ENCODE measurements around the gene ACADS.

Gene ACADS

GRCh38 chr12:120697344-120697743 is 28.3 kb upstream of the ACADS start:
- Histone ChIP-seq H3K27me3 (ENCODE audit: insufficient read depth, low read depth, severe bottlenecking) (no peaks in the 10 kb centered on the region), H3K9me3 (ENCODE audit: severe bottlenecking) (no peaks in the 10 kb centered on the region), H3K36me3 (peaks cover 75% of the 10 kb centered on the region), H3K27ac (no peak overlapping the region), H3K4me3 (ENCODE audit: low read depth, low read length) (no peak overlapping the region)
- peak; percentile 52 for DNase-seq
- TF ChIP-seq CTCF (IDR thresholded peaks at IDR 0.05; ENCODE audit: low read depth, low read length) = no peak

GRCh38 chr12:120698665-120699064 is 27.0 kb upstream of the ACADS start:
- no peaks in the 10 kb centered on the region for H3K27me3 ChIP-seq (ENCODE audit: insufficient read depth, low read depth, severe bottlenecking)
- no peak for DNase-seq
- peaks cover 67% of the 10 kb centered on the region for H3K36me3 ChIP-seq
- TF ChIP-seq CTCF (IDR thresholded peaks at IDR 0.05; ENCODE audit: low read depth, low read length) = no peak
- no peak overlapping the region for H3K27ac ChIP-seq
- no peak overlapping the region for H3K4me3 ChIP-seq (ENCODE audit: low read depth, low read length)
- H3K9me3 ChIP-seq (ENCODE audit: severe bottlenecking) = no peaks in the 10 kb centered on the region

GRCh38 chr12:120699553-120699952 is 26.1 kb upstream of the ACADS start:
- Histone ChIP-seq H3K36me3 (peaks cover 58% of the 10 kb centered on the region), H3K27ac (no peak overlapping the region), H3K9me3 (ENCODE audit: severe bottlenecking) (no peaks in the 10 kb centered on the region), H3K4me3 (ENCODE audit: low read depth, low read length) (no peak overlapping the region), H3K27me3 (ENCODE audit: insufficient read depth, low read depth, severe bottlenecking) (no peaks in the 10 kb centered on the region)
- DNase-seq = no peak
- TF ChIP-seq CTCF (IDR thresholded peaks at IDR 0.05; ENCODE audit: low read depth, low read length) = no peak

- Histone ChIP-seq H3K36me3 (peaks cover 45% of the 10 kb centered on the region), H3K9me3 (ENCODE audit: severe bottlenecking) (no peaks in the 10 kb centered on the region), H3K27ac (no peak overlapping the region), H3K27me3 (ENCODE audit: insufficient read depth, low read depth, severe bottlenecking) (no peaks in the 10 kb centered on the region), H3K4me3 (ENCODE audit: low read depth, low read length) (no peak overlapping the region)
- TF ChIP-seq CTCF (IDR thresholded peaks at IDR 0.05; ENCODE audit: low read depth, low read length) = no peak
- no peak for DNase-seq
Measured at GRCh38 chr12:120700886-120701285, 24.7 kb upstream of the ACADS start.

GRCh38 chr12:120702637-120703036 is 23.0 kb upstream of the ACADS start:
- TF ChIP-seq CTCF (IDR thresholded peaks at IDR 0.05; ENCODE audit: low read depth, low read length) = no peak
- H3K36me3 ChIP-seq = peaks cover 29% of the 10 kb centered on the region
- DNase-seq = no peak

GRCh38 chr12:120703311-120703942 is 22.2 kb upstream of the ACADS start:
- no peak for TF ChIP-seq CTCF (IDR thresholded peaks at IDR 0.05; ENCODE audit: low read depth, low read length)
- Histone ChIP-seq H3K4me3 (ENCODE audit: low read depth, low read length) (no peak overlapping the region), H3K27me3 (ENCODE audit: insufficient read depth, low read depth, severe bottlenecking) (no peaks in the 10 kb centered on the region), H3K36me3 (peaks cover 24% of the 10 kb centered on the region), H3K27ac (no peak overlapping the region), H3K9me3 (ENCODE audit: severe bottlenecking) (no peaks in the 10 kb centered on the region)
- no peak for DNase-seq

More at GRCh38 chr12:120702637-120703036, 23.0 kb upstream of the ACADS start:
- Histone ChIP-seq H3K27ac (no peak overlapping the region), H3K4me3 (ENCODE audit: low read depth, low read length) (no peak overlapping the region), H3K9me3 (ENCODE audit: severe bottlenecking) (no peaks in the 10 kb centered on the region), H3K27me3 (ENCODE audit: insufficient read depth, low read depth, severe bottlenecking) (no peaks in the 10 kb centered on the region)

Measured in WERI-Rb-1 (cell line).